DOHH2 (cell line): Measurements from ENCODE around the gene OR4N2.

Source experiments
- H3F3A ChIP-seq: fragments of 200-600 bp; sonication (generic), shearing (Covaris generic); 2 replicates; pipeline ENCODE4 v1.6.0; 2016; ENCODE audit warnings: antibody characterized with exemption, mild to moderate bottlenecking; ENCODE audit not compliant: control insufficient read depth, insufficient read depth
- H3K27ac ChIP-seq: fragments of 200-600 bp; sonication (generic); 2 replicates; pipeline ENCODE4 v1.5.1; 2014; ENCODE audit warnings: low read depth, mild to moderate bottlenecking, low read length, moderate library complexity
- H3K27me3 ChIP-seq: fragments of 200-600 bp; sonication (generic); 2 replicates; pipeline ENCODE4 v1.6.1; 2014; ENCODE audit warnings: mild to moderate bottlenecking, low read length, mixed read lengths; ENCODE audit not compliant: control insufficient read depth
- H3K36me3 ChIP-seq: fragments of 200-600 bp; sonication (generic); 2 replicates; pipeline ENCODE4 v1.6.1; 2014; ENCODE audit warnings: mild to moderate bottlenecking, low read length, moderate library complexity, mixed read lengths; ENCODE audit not compliant: control insufficient read depth
- H3K4me1 ChIP-seq: fragments of 200-600 bp; sonication (generic); 2 replicates; pipeline ENCODE4 v1.6.1; 2014; ENCODE audit warnings: mild to moderate bottlenecking, low read length, mixed read lengths; ENCODE audit not compliant: control insufficient read depth
- H3K4me2 ChIP-seq: fragments of 200-600 bp; sonication (generic); 2 replicates; pipeline ENCODE4 v1.6.0; 2014; ENCODE audit warnings: mild to moderate bottlenecking, low read length, moderate library complexity
- H3K4me3 ChIP-seq: fragments of 200-600 bp; sonication (generic); 2 replicates; pipeline ENCODE4 v1.5.1; 2014; ENCODE audit warnings: mild to moderate bottlenecking, low read length, mixed read lengths
- H3K79me2 ChIP-seq: fragments of 200-600 bp; sonication (generic); 2 replicates; pipeline ENCODE4 v1.6.1; 2014; ENCODE audit warnings: mild to moderate bottlenecking, low read length, mixed read lengths; ENCODE audit not compliant: control insufficient read depth
- H3K9me2 ChIP-seq: fragments of 200-600 bp; sonication (generic); replicated peaks from 2 replicates; pipeline ENCODE4 v1.6.1; 2014; ENCODE audit warnings: mild to moderate bottlenecking, low read length, mixed read lengths; ENCODE audit not compliant: control insufficient read depth
- H3K9me3 ChIP-seq: fragments of 200-600 bp; sonication (generic); 2 replicates; pipeline ENCODE4 v1.6.1; 2014; ENCODE audit warnings: antibody characterized with exemption, low read length, mixed read lengths; ENCODE audit not compliant: control insufficient read depth, insufficient read depth
- H4K20me1 ChIP-seq: fragments of 200-600 bp; sonication (generic); 2 replicates; pipeline ENCODE4 v1.6.0; 2014; ENCODE audit warnings: low read depth, mild to moderate bottlenecking, antibody characterized with exemption, low read length, moderate library complexity; ENCODE audit not compliant: control insufficient read depth, insufficient read depth
- EZH2phosphoT487 ChIP-seq: fragments of 200-600 bp; sonication (generic); IDR thresholded peaks from 2 replicates; pipeline ENCODE4 v1.6.1; 2017; ENCODE audit warnings: borderline replicate concordance, mild to moderate bottlenecking, antibody characterized with exemption, low read length, moderate library complexity, mixed read lengths
- TF ChIP-seq, protein P1 (sequence below): fragments of 200-600 bp; sonication (generic); IDR thresholded peaks from one replicate; pipeline ENCODE4 v1.5.1; 2014; ENCODE audit warnings: antibody characterized with exemption, mild to moderate bottlenecking, low read depth, low read length; ENCODE audit not compliant: poor library complexity, severe bottlenecking

The OR4N2 gene

DNA sequence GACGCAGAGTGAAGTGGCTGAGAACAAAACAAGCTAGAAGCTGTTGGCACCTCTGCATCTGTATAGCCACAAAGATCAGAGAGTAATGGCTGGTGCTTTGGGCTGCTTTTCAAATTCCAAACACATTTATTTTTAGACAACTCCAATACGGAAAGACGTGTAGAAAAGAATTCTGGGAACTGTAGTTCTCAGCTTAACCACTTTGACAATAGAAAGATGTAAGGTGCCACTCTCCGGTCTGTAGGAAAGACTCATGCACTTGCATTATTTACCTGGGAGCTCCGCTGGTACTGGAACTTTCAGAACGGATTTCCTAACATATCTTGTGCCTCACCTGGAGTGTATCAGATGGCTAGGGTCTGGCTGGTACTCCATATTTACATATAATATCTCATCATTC, 69.6 kb downstream of the OR4N2 start:
- no peaks in the 10 kb centered on the region for H3K9me3 ChIP-seq
- H3K79me2 ChIP-seq, result no peaks in the 10 kb centered on the region
- H3K27me3 ChIP-seq, result no peaks in the 10 kb centered on the region
- no peaks in the 10 kb centered on the region for H3K36me3 ChIP-seq
- H3F3A ChIP-seq, result no peaks in the 10 kb centered on the region
- H3K4me2 ChIP-seq, result no peak overlapping the region
- H3K4me1 ChIP-seq, result no peaks in the 10 kb centered on the region
- no peak overlapping the region for H3K27ac ChIP-seq
- H4K20me1 ChIP-seq, result no peaks in the 10 kb centered on the region
- no peak overlapping the region for H3K4me3 ChIP-seq
- TF ChIP-seq, protein P1, sequence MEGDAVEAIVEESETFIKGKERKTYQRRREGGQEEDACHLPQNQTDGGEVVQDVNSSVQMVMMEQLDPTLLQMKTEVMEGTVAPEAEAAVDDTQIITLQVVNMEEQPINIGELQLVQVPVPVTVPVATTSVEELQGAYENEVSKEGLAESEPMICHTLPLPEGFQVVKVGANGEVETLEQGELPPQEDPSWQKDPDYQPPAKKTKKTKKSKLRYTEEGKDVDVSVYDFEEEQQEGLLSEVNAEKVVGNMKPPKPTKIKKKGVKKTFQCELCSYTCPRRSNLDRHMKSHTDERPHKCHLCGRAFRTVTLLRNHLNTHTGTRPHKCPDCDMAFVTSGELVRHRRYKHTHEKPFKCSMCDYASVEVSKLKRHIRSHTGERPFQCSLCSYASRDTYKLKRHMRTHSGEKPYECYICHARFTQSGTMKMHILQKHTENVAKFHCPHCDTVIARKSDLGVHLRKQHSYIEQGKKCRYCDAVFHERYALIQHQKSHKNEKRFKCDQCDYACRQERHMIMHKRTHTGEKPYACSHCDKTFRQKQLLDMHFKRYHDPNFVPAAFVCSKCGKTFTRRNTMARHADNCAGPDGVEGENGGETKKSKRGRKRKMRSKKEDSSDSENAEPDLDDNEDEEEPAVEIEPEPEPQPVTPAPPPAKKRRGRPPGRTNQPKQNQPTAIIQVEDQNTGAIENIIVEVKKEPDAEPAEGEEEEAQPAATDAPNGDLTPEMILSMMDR, result no peak
- no peak for TF ChIP-seq EZH2phosphoT487
- no peaks in the 10 kb centered on the region for H3K9me2 ChIP-seq

DNA sequence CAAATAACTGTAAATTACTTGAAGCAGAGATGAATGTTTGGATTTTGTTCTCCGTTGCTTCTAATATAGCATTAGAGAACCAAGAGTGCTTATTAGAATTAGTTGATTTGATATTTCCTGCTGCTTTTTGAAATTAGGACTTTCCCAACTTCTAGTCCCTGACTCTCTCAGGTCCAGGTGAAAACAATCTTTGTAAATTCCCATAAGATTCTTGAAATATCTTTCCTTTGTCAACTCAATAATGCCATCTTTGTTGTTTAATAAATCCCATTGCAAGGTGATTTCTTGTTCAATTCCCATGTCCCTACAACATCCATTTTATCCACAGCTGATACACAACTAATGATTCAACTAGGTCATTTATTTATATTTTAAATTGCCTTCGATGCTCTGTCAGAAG, 71.3 kb downstream of the OR4N2 start, which contains the start of gene OR4K2:
Gene OR4K2, plus strand, starts transcription at position 301 of the 400 bp plus-strand sequence. CDS start 1,126 bp downstream, outside the sequence.
- Histone ChIP-seq H3K4me2 (no peak within 1 kb of the TSS), H3K4me3 (no peak within 1 kb of the TSS), H3K27me3 (no peaks in the 10 kb centered on the region), H3K9me2 (no peaks in the 10 kb centered on the region), H3F3A (no peaks in the 10 kb centered on the region), H3K79me2 (no peaks in the 10 kb centered on the region), H3K4me1 (no peaks in the 10 kb centered on the region), H3K36me3 (no peaks in the 10 kb centered on the region), H4K20me1 (no peaks in the 10 kb centered on the region), H3K9me3 (no peaks in the 10 kb centered on the region), H3K27ac (no peak within 1 kb of the TSS)
- no peak for TF ChIP-seq EZH2phosphoT487
- TF ChIP-seq, protein P1, result no peak

DNA sequence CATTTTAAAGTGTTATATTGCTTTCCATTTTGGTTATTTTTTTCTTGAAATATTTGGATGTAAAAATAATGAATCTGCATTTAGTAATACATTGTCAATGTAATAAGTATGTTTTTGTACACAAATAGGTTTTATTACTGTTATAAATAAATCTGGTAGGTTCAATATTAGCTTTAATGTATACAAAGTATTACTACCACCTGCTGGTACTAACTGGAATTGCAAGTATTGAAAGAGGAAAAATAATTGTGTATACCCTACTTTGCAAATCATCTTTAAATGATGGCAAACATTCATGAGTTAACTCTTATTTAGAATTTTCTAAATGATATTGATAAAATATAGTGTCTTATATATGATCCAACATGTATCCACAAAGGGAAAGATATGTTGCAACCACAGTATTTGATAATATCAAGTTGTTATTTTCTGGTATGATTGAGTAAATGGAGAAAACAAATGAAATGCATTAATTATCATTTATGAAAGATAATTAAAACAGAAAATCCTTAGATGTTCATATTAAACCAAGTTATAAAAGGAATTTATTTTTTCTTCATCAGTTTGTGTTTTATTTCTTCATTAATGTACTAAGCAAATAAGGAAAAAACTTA, 74.6 kb downstream of the OR4N2 start:
- H3K79me2 ChIP-seq, result no peaks in the 10 kb centered on the region
- TF ChIP-seq EZH2phosphoT487, result no peak
- TF ChIP-seq, protein P1, result peak; percentile 79
- H3K4me1 ChIP-seq, result no peaks in the 10 kb centered on the region
- H3K9me3 ChIP-seq, result no peaks in the 10 kb centered on the region
- no peak overlapping the region for H3K4me2 ChIP-seq
- no peaks in the 10 kb centered on the region for H3K36me3 ChIP-seq
- H3K27ac ChIP-seq, result no peak overlapping the region
- no peaks in the 10 kb centered on the region for H3F3A ChIP-seq
- H3K27me3 ChIP-seq, result no peaks in the 10 kb centered on the region; the same call in 1 of the 2 replicates
- H3K4me3 ChIP-seq, result no peak overlapping the region
- H3K9me2 ChIP-seq, result no peaks in the 10 kb centered on the region
- H4K20me1 ChIP-seq, result no peaks in the 10 kb centered on the region
